Ishikawa (cell line): ENCODE data around the gene LMF1.

ENCODE experiments used
- CEBPB ChIP-seq: IDR thresholded peaks from 2 replicates; pipeline ENCODE4 v1.6.1; 2012
- CREB1 ChIP-seq: IDR thresholded peaks from 2 replicates; pipeline ENCODE4 v1.6.1; 2012; ENCODE audit warnings: low read depth
- EGR1 ChIP-seq: IDR thresholded peaks from 2 replicates; pipeline ENCODE4 v1.6.1; 2012
- EP300 ChIP-seq: IDR thresholded peaks from 2 replicates; pipeline ENCODE4 v1.6.1; 2012; ENCODE audit warnings: borderline replicate concordance
- FOXM1 ChIP-seq: IDR thresholded peaks from 2 replicates; pipeline ENCODE4 v1.6.1; 2012; ENCODE audit warnings: low read depth, borderline replicate concordance
- NFIC ChIP-seq: IDR thresholded peaks from 2 replicates; pipeline ENCODE4 v1.6.1; 2012
- RAD21 ChIP-seq: IDR thresholded peaks from 2 replicates; pipeline ENCODE4 v1.6.1; 2012; ENCODE audit warnings: low read depth
- TAF1 ChIP-seq: IDR thresholded peaks from 2 replicates; pipeline ENCODE4 v1.6.1; 2012; ENCODE audit warnings: low read depth, mild to moderate bottlenecking
- TCF12 ChIP-seq: IDR thresholded peaks from 2 replicates; pipeline ENCODE4 v1.6.1; 2012; ENCODE audit warnings: low read depth
- TEAD4 ChIP-seq: IDR thresholded peaks from 2 replicates; pipeline ENCODE4 v1.6.1; 2012
- YY1 ChIP-seq: IDR thresholded peaks from 2 replicates; pipeline ENCODE4 v1.6.1; 2012; ENCODE audit warnings: low read depth
- ZBTB7A ChIP-seq: IDR thresholded peaks from 2 replicates; pipeline ENCODE4 v1.6.1; 2012; ENCODE audit warnings: low read depth
- TF ChIP-seq, protein P1 (sequence below): IDR thresholded peaks from 2 replicates; pipeline ENCODE4 v1.6.1; 2012; ENCODE audit warnings: low read depth, mild to moderate bottlenecking
- TF ChIP-seq, protein P2 (sequence below): IDR thresholded peaks from 2 replicates; pipeline ENCODE4 v1.6.1; 2012
- TF ChIP-seq, protein P3 (sequence below): IDR thresholded peaks from 2 replicates; pipeline ENCODE4 v1.6.1; 2012

The LMF1 gene

DNA sequence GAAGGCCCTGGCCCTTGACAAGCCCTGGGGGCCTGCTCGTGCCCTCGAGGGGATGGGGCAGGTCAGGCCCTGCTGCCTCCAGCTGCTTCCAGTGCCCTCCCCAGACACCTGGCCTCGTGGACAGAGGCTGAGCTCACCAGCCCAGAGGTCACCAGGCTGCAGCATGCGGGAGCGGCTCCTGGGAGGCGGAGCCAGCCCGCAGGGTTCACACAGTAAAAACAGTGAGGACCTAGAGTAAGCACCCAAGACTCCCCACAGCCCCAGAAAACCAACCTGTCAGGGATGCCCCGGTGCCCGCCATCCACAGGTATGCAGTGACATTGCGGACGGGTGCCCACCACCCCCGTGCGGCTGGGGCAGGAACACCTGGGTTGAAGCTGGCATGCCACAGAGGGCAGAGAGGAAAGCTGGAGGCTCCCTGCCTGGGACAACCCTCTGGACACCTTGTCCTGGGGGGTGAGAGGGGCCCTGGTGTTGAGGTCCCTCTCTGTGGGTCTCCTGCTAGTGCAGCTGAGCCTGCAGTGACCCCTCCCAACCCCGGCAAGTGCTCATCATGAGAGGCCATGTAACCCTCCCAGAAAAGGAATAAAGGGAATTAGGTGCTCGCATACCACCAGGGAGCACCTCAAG, 62.1 kb downstream of the LMF1 start:
- TF ChIP-seq, protein P1, sequence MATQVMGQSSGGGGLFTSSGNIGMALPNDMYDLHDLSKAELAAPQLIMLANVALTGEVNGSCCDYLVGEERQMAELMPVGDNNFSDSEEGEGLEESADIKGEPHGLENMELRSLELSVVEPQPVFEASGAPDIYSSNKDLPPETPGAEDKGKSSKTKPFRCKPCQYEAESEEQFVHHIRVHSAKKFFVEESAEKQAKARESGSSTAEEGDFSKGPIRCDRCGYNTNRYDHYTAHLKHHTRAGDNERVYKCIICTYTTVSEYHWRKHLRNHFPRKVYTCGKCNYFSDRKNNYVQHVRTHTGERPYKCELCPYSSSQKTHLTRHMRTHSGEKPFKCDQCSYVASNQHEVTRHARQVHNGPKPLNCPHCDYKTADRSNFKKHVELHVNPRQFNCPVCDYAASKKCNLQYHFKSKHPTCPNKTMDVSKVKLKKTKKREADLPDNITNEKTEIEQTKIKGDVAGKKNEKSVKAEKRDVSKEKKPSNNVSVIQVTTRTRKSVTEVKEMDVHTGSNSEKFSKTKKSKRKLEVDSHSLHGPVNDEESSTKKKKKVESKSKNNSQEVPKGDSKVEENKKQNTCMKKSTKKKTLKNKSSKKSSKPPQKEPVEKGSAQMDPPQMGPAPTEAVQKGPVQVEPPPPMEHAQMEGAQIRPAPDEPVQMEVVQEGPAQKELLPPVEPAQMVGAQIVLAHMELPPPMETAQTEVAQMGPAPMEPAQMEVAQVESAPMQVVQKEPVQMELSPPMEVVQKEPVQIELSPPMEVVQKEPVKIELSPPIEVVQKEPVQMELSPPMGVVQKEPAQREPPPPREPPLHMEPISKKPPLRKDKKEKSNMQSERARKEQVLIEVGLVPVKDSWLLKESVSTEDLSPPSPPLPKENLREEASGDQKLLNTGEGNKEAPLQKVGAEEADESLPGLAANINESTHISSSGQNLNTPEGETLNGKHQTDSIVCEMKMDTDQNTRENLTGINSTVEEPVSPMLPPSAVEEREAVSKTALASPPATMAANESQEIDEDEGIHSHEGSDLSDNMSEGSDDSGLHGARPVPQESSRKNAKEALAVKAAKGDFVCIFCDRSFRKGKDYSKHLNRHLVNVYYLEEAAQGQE, result no peak
- TF ChIP-seq, protein P2, sequence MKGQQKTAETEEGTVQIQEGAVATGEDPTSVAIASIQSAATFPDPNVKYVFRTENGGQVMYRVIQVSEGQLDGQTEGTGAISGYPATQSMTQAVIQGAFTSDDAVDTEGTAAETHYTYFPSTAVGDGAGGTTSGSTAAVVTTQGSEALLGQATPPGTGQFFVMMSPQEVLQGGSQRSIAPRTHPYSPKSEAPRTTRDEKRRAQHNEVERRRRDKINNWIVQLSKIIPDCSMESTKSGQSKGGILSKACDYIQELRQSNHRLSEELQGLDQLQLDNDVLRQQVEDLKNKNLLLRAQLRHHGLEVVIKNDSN, result no peak

DNA sequence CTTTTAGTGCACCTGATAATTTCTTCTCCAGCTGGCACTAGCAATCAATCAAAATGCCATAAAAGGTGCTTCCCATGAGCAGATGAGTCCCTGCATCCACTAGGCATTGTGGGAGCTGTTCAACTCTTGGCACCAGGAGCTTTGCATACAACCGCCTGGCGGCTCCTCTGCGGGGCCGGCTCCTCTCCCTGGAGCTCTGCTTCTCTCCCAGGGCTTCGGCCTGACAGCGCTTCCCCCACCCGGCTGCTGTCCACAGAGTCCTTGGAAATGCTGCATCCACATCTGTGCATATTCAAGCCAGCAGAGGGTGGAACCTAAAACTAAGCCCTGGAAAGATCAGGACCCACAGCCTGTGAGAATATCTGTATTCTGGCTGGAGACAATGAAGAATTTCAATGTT, 62.9 kb downstream of the LMF1 start:
- no peak for TF ChIP-seq EP300
- no peak for TF ChIP-seq RAD21
- no peak for TF ChIP-seq FOXM1
- no peak for TF ChIP-seq NFIC
- no peak for TF ChIP-seq TAF1
- no peak for TF ChIP-seq CREB1
- no peak for TF ChIP-seq CEBPB
- no peak for TF ChIP-seq TCF12
- no peak for TF ChIP-seq EGR1
- TF ChIP-seq, protein P3, sequence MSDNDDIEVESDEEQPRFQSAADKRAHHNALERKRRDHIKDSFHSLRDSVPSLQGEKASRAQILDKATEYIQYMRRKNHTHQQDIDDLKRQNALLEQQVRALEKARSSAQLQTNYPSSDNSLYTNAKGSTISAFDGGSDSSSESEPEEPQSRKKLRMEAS, result no peak
- no peak for TF ChIP-seq YY1
- TF ChIP-seq, protein P2, result no peak
- TF ChIP-seq, protein P1, result no peak
- TF ChIP-seq ZBTB7A, result no peak
- no peak for TF ChIP-seq TEAD4

DNA sequence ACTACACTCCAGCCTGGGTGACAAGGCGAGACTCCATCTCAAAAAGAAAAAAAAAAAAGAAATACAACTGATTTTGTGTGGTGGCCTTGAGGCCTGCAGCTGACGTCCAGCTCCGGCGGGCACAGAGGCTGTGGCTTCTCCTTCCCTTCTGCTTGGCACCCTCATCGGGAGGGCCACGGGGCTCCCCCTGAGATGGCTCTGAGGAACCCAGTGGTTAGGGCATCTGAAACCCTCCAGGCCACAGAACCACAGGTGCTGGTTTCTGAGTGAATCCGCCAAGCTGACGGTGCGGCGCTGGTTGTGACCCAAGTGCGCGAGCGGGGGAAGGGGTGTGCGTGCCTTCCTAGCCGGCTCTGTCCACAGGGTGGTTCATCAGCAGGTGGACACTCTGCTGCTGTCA, 63.4 kb downstream of the LMF1 start:
- TF ChIP-seq, protein P2, result no peak
- no peak for TF ChIP-seq YY1
- TF ChIP-seq RAD21, result no peak

DNA sequence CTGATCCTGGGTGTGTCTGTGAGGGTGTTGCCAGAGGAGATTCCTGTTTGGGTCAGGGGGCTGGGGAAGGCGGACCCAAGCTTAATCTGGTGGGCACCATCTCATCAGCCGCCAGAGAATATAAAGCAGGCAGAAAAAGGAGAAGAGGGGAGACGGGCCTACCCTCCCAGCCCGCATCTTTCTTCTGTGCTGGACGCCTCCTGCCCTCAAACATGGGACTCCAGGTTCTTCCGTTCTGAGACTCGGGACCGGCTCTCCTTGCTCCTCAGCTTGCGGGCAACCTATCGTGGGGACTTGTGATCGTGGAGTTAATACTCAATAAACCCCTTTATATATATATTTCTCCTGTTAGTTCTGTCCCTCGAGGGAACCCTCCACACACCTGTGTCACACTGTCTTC, 64.5 kb downstream of the LMF1 start:
- TF ChIP-seq NFIC, result no peak
- no peak for TF ChIP-seq EP300

DNA sequence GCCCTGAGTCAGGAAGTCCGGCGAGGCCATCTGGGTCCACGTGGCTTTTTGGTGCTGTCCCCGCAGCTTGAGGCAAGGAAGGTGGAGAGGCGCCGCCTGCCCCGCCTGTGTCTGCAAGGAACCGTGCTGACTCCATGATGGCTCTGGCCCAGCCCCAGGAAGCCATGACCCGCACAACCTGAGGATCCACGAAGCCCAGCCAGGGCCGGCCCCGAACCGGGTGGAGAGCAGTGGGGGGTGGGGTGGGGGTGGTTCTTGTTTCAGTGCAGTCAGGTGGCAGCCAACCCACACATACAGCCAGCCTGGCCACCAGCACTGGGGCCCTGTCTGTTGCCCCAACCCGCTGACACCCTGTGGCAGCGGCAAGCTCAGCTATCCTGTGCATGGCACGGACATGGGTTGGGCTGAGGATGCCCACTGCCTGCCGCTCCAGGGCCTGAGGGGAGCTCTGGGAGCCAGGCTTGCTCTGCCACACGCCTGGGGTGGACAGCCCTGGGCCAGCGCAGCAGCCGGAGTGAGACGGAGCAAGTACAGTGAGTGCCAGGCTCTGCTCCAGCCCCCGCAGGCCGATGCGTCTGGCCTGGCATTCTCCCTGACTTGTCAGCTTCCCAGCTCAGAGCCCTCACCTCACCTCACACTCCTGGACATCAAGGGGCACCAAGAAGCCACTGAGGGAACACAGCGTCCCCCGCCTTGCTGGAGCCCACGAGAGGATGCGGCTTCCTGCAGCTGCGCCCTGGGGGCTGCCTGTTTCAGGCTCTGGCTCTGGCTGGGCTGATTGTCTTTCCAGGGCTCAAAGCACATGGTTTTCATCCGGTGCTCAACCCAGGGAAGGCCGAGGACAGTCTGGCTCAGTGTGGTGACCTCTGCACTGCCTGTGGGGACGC, 68.8 kb downstream of the LMF1 start:
- TF ChIP-seq, protein P1, result no peak
- TF ChIP-seq CEBPB (no peak), FOXM1 (no peak), CREB1 (no peak), ZBTB7A (no peak)
